GM21526 (cell line): ENCODE data around the gene GIMAP4.
"Not testable (repeated sequence)": the region's sequence is repeated elsewhere in the genome, so short reads cannot be mapped to it uniquely, and the experiment has no call there.

Experiments
- ATAC-seq: cut with Tn5 transposase; IDR thresholded peaks from one replicate; pipeline ENCODE4 v1.9.1; 2021; ENCODE audit warnings: moderate library complexity; ENCODE audit not compliant: unreplicated experiment, low FRiP score

GIMAP4 gene

DNA sequence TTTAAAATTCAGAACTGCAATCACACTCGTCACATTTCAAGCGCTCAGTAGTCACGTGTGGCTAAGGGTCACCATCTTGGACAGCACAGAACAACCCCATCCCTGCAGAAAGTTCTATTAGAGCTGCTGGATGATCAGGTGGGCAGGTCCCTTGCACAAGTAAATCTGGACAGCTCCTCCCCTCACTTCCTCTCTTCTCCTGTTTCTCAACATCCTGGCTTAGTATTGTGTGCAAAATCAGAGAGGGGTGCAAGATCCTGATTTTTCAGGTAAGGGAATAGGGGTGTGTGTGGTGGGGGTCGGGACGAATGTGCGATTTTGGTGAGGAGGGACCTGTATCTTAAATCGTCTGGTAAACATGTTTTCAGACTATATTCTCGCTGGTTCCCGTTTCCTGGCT, at the start of gene GIMAP4:
TSS of gene GIMAP4 (plus strand) at position 222 of the 400 bp plus-strand sequence. CDS start 2,512 bp downstream, outside the sequence.
- no peak for ATAC-seq

DNA sequence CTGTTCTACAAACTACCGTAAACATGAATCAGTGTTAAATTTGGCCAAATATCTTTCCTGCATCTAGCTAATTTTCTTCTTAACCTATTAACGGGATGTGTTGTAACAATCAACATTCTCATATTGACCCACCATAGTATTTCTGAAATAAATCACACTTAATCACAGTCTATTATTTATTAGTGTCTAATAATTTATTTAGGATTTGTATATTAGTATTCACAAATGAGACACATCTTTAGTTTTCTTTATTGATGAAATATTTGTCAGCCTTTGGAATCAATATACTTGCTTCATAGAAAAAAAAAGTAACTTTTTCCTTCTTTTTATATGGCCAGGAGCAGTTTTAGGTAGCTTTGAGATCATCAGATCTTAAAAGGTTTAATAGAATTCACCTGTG, 47.9 kb upstream of the GIMAP4 start:
- ATAC-seq: no peak

DNA sequence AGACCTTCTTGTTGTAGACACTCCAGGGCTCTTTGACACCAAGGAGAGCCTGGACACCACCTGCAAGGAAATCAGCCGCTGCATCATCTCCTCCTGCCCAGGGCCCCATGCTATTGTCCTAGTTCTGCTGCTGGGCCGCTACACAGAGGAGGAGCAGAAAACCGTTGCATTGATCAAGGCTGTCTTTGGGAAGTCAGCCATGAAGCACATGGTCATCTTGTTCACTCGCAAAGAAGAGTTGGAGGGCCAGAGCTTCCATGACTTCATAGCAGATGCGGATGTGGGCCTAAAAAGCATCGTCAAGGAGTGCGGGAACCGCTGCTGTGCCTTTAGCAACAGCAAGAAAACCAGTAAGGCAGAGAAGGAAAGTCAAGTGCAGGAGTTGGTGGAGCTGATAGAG, 47.0 kb upstream of the GIMAP4 start:
- ATAC-seq: no peak

DNA sequence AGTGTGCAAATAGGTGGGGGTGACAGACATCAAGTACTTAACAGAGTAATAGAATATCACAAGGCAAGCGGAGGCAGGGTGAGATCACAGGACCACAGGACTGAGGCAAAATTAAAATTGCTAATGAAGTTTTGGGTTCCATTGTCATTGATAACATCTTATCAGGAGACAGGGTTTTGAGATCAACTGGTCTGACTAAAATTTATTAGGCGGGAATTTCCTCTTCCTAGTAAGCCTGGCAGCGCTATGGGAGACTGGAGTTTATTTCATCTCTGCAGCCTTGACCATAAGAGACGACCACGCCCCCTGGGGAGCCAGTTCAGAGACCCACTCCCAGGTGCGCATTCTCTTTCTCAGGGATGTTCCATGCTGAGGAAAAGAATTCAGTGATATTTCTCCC, 44.3 kb upstream of the GIMAP4 start:
- ATAC-seq: not testable (repeated sequence)

DNA sequence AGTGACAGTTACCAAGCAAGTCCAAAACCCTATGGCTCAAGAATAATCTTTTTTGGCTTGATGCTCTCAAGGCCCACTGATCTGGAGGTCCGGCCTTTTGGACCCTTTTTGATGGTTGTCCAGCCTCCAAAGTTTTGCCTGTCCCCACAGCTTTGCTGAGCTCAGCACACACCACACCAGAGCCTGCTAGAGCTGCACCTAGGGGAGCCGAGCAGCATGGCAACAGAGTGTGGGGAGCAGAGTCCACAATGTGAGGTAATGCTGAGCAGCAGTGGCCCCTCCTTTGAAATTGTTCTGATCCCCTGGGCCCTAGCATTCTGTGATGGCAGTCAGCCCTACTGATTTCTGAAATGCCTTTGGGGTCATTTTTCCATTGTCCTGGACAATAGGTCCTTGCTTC, 43.2 kb upstream of the GIMAP4 start:
- no peak for ATAC-seq

DNA sequence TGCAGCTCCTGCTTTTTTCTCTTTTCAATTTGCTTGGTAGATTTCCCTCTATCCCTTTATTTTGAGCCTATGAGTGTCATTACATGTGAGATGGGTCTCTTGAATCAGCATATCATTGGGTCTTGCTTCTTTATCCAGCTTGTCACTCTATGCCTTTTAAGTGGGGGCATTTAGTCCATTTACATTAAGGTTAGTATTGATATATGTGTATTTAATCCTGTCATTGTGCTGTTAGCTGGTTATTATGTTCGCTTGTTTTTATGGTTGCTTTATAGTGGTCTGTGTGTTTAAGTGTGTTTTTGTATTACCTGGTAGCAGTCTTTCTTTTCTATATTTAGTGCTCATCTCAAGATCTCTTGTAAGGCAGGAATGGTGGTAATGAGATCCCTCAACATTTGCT, 35.5 kb upstream of the GIMAP4 start:
- no peak for ATAC-seq

DNA sequence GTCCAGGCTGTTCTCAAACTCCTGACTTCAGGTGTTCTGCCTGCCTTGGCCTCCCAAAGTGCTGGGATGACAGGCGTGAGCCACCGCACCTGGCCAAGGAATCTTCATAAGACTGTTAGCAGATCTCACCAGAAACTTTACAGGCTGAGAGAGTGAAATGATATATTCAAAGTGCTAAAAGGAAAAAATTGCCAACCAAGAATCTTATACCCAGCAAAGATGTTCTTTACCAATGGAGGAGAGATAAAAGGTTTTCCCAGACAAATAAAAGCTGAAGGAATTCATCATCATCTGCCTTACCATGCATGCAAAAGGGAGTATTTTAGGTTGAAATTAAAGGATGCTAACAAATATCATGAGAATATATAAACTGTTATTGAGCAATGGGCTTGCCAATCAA, 28.9 kb upstream of the GIMAP4 start:
- ATAC-seq: no peak

DNA sequence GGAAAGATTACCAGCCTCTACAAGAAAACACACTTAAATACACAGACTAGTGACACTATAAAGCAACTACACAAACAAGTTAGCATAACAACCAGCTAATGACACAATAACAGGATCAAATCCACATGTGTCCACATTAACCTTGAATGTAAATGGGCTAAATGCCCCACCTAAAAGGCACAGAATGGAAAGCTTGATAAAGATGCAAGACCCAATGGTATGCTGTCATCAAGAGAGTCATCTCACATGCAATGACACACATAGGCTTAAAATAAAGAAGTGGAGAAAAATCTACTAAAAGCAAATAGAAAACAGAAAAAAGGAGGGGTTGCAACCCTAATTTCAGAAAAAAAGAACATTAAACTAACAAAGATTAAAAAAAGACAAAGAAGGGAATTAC, 14.0 kb upstream of the GIMAP4 start:
- no peak for ATAC-seq

DNA sequence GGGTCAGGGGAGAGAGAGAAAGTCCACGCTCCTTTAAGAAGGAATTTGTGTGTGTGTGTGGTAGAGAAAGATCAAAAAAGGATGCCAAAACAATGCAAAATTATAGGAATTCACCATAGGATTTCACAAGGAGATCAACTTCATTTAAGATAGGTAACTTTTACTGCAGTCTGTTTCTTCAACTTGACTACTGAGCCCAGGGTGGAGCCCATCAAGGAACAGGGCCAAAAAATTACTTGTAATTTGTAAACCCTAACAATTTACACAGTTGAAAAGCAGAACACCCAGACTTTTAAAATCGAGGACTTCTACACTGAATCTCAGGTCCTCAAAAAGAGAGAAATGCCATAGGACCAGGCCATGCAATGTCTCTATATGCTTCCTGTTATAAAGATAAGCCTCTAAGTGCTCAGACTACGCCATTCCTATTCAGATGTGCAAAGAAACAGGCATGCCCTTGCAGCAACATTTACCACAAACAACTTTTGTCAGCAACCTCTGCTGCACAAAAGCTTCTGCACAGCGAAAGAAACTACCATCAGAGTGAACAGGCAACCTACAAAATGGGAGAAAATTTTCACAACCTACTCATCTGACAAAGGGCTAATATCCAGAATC, 10.6 kb upstream of the GIMAP4 start:
- no peak for ATAC-seq

DNA sequence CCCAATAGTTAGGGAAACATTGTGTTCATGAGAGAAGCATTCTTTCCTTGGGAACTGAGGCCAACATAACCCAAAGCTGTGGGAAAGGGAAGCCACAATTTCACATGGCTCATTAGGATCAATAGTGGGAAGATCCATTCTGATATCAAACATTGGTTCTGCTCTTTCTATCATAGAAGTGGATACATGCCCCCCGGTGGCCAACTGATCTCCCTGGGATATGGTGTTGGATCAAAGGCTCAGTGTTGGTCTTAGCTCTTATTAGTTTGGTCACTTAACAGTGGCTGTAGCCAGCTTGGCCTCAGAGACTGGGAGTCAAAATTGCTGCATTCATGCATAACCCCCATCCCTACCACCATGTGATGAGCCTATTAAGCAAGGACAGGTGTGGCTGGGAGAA, 6.7 kb upstream of the GIMAP4 start:
- ATAC-seq: no peak

DNA sequence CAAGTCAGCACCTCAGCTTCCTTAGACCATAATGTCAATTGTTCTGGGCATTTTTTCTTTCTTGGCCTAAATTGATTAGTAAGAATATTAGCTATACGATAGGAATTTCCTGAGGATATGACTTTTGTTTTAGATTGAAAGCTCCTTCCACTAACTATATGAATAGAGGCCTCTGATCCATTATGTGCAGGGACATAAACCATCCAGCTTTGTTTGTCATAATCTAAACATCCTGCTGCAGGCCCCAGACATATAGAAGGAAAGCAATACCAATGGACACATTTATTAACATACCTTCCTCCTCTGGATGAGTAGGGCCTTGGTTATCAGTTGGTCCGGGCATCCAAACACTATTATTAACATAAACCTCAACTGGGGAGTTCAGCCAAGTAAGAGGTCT, 4.3 kb upstream of the GIMAP4 start:
- ATAC-seq: no peak

DNA sequence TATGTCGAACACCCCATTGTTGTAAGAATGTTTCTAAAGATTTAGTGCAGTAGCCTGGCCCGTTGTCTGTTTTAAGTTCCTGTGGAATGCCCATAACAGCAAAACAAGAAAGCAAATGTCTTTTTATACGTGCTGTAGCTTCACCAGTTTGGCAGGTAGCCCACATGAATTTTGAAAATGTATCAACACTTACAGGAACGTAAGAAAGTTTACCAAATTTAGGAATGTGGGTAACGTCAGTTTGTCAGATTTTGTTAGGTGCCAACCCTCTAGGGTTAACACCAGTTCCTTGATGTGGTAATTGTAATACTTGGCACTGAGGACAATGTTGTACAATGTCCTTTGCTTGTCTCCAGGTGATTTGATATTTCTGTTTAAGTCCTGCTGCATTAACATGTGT, 3.2 kb upstream of the GIMAP4 start:
- no peak for ATAC-seq

DNA sequence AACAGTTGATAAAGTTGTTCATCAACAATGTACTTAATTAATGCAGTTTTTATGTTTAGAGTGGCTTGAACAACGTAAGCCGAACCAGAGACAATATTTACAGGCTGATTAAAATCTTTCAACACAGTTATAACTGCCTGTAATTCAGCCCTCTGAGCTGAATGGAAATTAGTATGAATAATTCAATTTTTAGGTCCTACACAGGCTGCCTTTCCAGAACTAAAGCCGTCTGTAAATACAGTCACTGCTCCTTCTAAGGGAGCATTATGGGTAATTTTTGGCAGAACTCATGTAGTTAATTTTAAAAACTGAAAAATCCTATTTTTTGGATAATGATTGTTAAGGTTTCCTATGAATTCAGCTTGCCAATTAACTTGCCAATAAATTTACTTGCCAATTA, 2.6 kb upstream of the GIMAP4 start:
- no peak for ATAC-seq

DNA sequence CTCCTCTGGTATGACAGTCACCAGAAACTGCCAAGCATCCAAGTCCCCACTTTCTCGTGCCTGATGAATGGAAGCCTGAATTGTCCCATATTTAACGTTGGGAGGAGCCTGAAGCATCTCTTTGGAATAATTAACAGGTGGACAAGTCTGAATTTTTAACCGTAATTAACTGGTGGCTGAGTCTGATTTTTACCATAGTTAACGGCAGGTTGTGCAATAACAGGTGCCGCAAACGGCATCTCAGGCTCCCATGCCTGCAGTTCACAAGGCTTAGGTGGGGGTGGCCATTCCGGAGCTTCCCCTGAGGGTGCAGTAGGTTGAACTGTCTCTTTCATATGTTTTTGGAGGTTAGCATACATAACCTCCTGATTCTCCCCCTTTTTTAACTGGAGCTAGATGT, 2.0 kb upstream of the GIMAP4 start:
- no peak for ATAC-seq

DNA sequence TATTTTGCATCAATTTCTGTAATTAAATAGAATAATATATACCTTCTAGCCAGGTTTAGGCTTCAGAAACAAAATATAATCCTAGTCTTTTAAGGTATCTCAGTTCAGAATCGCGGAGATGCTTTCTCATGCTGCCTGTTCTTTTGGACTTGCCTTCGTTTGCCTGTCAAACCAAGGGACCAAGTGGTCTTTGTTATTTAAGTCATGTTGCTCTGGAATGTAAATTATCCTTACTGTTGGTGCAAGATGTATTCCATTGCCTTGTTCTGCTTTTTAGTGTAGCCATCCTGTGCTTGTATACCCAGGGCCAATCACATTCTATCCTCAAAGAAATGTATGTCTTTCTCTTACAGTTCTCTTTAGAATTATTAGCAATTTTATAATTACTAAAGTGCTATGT, 1.1 kb upstream of the GIMAP4 start:
- ATAC-seq: no peak

DNA sequence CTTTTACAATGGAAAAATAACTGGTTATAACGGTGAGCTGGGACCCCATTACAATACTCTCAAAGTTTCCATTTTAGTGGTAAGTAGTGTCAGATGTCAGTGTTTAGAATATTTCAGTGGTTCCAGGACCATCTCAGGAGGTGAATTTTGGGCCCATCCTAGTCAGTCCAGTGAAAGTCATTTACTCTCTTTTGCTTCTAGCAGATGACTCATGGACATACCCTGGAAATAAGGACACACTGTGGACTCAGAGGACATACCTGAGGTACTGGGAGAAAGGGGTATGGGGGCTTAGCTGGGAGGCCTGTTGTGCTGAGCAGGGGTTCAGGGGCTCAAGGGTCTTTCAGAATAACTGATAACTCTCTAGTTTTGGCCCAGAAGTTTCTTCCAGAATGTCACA, 618 bp upstream of the GIMAP4 start:
- no peak for ATAC-seq

DNA sequence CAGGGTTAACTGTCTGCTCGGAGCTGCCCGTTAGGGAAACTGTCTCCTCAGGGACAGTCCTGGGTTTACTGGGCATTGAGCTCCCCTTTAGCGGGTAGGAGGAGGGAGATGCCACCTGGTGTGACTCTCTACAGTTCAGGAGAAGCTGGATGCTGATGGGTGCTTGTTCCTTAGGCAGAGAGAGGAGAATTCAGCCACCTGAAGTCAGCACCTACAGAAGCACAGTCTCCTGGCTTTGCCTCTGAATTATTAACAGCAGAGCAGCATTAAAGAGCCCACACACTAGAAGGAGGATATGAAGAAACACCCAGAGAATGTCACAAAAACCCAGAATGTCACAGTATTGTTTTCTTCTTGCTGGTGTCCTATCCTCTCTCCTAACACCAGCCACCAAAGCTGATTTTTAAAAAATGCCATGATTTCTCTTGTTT, 696 bp downstream of the GIMAP4 start:
- ATAC-seq: no peak

DNA sequence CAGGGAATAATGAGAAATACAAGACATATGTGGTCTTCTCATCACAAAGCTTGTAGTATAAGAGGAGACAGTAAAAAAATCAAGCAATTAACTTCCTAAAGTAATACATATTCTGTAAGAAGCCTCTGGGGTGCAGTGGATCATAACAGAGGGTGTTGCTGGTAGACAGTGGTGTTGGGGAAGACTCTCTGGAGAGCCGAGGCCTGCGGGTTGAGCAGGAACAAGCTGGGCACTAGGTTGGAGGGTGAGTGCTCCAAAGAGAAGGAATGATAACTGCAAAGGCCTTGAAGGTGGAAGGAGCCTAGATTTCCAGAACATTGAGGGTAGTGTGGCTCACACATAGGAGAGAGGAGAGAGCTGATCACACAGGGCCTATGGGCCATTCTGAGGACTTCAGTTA, 1.5 kb downstream of the GIMAP4 start:
- ATAC-seq: no peak

DNA sequence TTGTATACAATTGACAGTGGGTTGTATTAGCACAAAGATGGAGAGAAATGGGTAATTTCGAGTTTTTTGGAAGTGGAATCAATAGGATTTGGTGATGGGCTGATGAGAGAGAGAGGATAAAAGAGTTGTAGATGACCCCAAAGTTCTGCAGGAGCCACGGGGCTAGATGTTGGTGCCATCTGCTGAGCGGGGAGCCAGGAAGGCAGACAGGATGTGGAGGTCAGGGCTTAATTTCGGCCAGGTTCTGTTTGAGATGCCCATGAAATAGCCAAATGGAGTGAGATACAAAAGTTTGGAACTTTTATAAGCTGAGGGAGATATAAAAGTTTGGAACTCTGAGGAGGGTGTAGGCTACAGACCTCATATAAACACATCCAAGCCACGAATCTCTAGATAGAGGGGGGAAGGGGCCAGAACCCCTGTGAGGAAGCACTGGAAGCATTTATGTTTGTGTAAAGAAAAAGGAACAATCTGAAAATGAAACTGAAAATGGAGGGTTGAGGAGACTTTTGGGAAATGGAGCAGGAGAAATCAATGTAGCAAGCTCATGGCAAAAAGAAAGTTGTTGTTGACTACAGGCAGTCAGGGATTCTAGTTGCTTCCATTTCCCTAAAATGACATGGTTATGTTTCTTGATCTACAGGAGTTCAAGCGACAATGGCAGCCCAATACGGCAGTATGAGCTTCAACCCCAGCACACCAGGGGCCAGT, 2.2 kb downstream of the GIMAP4 start:
- no peak for ATAC-seq

DNA sequence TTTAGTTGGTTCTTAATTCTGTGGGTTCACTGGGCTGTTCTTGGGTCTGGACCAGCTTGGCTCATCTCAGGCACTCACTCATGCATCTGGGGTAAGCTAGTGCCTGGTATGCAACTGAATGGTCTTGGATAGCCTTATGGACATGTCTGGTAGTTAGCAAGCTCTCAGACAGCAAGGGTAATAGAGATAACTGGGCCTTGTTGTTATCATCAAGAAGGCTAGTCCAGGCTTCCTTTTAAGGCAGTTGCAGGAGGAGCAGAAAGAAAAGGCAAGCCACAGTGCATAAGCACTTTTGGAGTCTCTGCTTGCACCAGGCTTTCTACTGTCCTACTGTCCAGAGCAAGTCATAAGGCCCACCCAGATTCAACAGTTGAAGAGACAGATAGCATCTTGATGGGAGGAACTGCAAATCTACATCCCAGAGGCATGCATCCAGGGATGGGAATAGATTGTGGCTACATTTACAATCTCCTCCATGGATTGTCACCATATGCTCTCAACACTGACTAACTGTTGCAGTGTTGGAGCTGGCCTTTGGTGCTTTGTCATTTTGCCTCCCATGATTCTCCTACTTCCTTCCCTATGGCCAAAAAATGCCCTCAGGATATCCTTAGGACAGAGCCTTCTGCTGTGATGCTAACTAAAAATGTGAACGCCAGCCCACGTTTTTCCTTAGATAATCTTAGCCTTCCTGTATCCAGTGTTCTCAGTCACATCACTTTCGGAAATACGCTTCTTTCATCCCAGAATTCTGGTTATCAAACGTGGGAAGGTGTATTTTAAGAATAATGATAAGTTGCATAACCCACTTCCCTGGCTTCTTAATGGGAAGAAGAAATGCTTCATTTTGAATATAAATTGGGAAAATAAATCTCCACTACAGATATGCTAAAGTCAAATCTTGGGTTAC, 3.6 kb downstream of the GIMAP4 start:
- ATAC-seq: no peak

DNA sequence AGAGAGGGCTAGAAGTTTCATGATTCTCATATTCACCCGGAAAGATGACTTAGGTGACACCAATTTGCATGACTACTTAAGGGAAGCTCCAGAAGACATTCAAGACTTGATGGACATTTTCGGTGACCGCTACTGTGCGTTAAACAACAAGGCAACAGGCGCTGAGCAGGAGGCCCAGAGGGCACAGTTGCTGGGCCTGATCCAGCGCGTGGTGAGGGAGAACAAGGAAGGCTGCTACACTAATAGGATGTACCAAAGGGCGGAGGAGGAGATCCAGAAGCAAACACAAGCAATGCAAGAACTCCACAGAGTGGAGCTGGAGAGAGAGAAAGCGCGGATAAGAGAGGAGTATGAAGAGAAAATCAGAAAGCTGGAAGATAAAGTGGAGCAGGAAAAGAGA, 5.3 kb downstream of the GIMAP4 start:
- ATAC-seq: no peak
